Measurements from ENCODE around the gene OR2L5.

Gene OR2L5

DNA sequence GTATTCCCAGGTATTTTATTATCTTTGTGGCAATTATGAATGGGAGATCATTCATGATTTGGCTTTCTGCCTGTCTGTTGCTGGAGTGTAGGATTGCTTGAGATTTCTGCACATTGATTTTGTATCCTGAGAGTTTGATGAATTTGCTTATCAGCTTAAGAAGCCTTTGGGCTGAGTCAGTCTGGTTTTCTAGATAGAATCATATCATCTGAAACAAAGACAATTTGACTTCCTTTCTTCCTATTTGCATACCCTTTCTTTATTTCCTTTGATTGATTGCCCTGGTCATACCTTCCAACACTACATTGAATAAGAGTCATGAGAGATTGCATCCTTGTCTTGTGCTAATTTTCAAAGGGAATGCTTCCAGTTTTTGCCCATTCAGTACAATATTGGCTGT is 41.2 kb downstream of the OR2L5 start:
- no peak overlapping the region for H3K4me3 ChIP-seq (ENCODE audit: low read depth, low read length)
- TF ChIP-seq, protein P1, sequence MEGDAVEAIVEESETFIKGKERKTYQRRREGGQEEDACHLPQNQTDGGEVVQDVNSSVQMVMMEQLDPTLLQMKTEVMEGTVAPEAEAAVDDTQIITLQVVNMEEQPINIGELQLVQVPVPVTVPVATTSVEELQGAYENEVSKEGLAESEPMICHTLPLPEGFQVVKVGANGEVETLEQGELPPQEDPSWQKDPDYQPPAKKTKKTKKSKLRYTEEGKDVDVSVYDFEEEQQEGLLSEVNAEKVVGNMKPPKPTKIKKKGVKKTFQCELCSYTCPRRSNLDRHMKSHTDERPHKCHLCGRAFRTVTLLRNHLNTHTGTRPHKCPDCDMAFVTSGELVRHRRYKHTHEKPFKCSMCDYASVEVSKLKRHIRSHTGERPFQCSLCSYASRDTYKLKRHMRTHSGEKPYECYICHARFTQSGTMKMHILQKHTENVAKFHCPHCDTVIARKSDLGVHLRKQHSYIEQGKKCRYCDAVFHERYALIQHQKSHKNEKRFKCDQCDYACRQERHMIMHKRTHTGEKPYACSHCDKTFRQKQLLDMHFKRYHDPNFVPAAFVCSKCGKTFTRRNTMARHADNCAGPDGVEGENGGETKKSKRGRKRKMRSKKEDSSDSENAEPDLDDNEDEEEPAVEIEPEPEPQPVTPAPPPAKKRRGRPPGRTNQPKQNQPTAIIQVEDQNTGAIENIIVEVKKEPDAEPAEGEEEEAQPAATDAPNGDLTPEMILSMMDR (IDR thresholded peaks at IDR 0.05; ENCODE audit: borderline replicate concordance, insufficient read depth, low read depth, low read length): no peak

- H3K4me3 ChIP-seq (ENCODE audit: low read depth, low read length): no peak overlapping the region
- TF ChIP-seq, protein P1 (IDR thresholded peaks at IDR 0.05; ENCODE audit: borderline replicate concordance, insufficient read depth, low read depth, low read length): no peak
Measured at GRCh38 chr1:248055261-248055660, 41.8 kb downstream of the OR2L5 start.

GRCh38 chr1:248065071-248065470 is 51.6 kb downstream of the OR2L5 start:
- H3K4me3 ChIP-seq (ENCODE audit: low read depth, low read length): no peak overlapping the region

DNA sequence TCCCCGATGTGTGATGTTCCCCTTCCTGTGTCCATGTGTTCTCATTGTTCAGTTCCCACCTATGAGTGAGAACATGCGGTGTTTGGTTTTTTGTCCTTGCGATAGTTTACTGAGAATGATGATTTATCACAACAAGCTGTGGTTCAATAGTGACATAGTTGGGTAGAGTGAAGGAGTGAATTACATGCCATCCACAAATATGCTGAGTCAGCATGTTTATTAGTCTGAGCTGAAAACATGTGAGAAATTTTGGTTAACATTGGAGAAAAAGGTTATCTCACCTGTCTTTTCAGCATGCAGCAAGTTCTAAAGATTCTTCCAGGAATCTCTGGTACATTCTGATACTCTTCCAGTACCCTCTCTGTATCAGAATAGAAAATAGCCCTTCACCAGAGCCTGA is 52.1 kb downstream of the OR2L5 start:
- H3K4me3 ChIP-seq (ENCODE audit: low read depth, low read length): no peak overlapping the region
- TF ChIP-seq, protein P1 (IDR thresholded peaks at IDR 0.05; ENCODE audit: borderline replicate concordance, insufficient read depth, low read depth, low read length): no peak

More at GRCh38 chr1:248065071-248065470, 51.6 kb downstream of the OR2L5 start:
- TF ChIP-seq, protein P1 (IDR thresholded peaks at IDR 0.05; ENCODE audit: borderline replicate concordance, insufficient read depth, low read depth, low read length): no peak

All from GM12875 (cell line).